ENCODE data around the gene LDLRAP1. TPM values are rescaled to one million over a fixed set of nuclear protein-coding genes. Genes with fewer than 3 reads are reported as not detected.

LDLRAP1 gene
- polyA plus RNA-seq, 1 donor: 11.5 TPM

Other genes starting within 250 kb of the LDLRAP1 start
- 55.1 TPM for gene TMEM50A, start 205.3 kb upstream of the LDLRAP1 start, polyA plus RNA-seq (ENCODE audit: insufficient read length)
- gene RHCE, start 122.8 kb upstream of the LDLRAP1 start, polyA plus RNA-seq (ENCODE audit: insufficient read length): 0.53 TPM
- 18.1 TPM for gene MACO1, start 112.7 kb upstream of the LDLRAP1 start, polyA plus RNA-seq (ENCODE audit: insufficient read length)
- 9.6 TPM for gene MAN1C1, start 73.2 kb downstream of the LDLRAP1 start, polyA plus RNA-seq (ENCODE audit: insufficient read length)